ENCODE data around the gene EFCC1. TPM values are rescaled to one million over a fixed set of nuclear protein-coding genes. Genes with fewer than 3 reads are reported as not detected.

Gene EFCC1
- total RNA-seq, 1 experiment from 2014 or later: 0.39 TPM

GRCh38 chr3:128992926-128993460 is 8.1 kb upstream of the EFCC1 start:
- POLR2A ChIA-PET: interaction anchor here (1.1 kb wide), 1 partner anchor 128 kb away, joined by 3 read pairs; no protein-coding TSS in a partner anchor
- no peak for DNase-seq
- Mint-ChIP-seq H3K4me3 (ENCODE audit: unreplicated experiment) (peak overlapping the region; percentile 70), H3K36me3 (ENCODE audit: insufficient read depth, unreplicated experiment) (no peaks in the 10 kb centered on the region), H3K4me1 (ENCODE audit: low read depth, unreplicated experiment) (peaks cover 6% of the 10 kb centered on the region), H3K27ac (ENCODE audit: unreplicated experiment) (peak overlapping the region; percentile 50), H3K9me3 (ENCODE audit: unreplicated experiment) (no peaks in the 10 kb centered on the region), H3K27me3 (ENCODE audit: insufficient read depth, unreplicated experiment) (no peaks in the 10 kb centered on the region)
- BruUV-seq (replicated peaks): no TSS peak
- Histone ChIP-seq H3K4me1 (peaks cover 5% of the 10 kb centered on the region; the same call in 1 of the 2 replicates), H3K4me3 (ENCODE audit: low read depth, low read length) (no peak overlapping the region), H3K9me3 (no peaks in the 10 kb centered on the region), H3K36me3 (ENCODE audit: control insufficient read depth, insufficient read depth, low read length) (no peaks in the 10 kb centered on the region), H3K27me3 (replicated peaks; ENCODE audit: control insufficient read depth, insufficient read depth, low read length) (no peaks in the 10 kb centered on the region)
- CTCF ChIA-PET: interaction anchor here (1.6 kb wide), 1 partner anchor 23 kb away, joined by 13 read pairs; no protein-coding TSS in a partner anchor
- intact Hi-C loops (cut with micrococcal nuclease; ENCODE audit: unreplicated experiment): no loop called here
- TF ChIP-seq, protein P1, sequence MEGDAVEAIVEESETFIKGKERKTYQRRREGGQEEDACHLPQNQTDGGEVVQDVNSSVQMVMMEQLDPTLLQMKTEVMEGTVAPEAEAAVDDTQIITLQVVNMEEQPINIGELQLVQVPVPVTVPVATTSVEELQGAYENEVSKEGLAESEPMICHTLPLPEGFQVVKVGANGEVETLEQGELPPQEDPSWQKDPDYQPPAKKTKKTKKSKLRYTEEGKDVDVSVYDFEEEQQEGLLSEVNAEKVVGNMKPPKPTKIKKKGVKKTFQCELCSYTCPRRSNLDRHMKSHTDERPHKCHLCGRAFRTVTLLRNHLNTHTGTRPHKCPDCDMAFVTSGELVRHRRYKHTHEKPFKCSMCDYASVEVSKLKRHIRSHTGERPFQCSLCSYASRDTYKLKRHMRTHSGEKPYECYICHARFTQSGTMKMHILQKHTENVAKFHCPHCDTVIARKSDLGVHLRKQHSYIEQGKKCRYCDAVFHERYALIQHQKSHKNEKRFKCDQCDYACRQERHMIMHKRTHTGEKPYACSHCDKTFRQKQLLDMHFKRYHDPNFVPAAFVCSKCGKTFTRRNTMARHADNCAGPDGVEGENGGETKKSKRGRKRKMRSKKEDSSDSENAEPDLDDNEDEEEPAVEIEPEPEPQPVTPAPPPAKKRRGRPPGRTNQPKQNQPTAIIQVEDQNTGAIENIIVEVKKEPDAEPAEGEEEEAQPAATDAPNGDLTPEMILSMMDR (IDR thresholded peaks at IDR 0.05; ENCODE audit: insufficient read depth in 1 of 2, low read depth in 1 of 2, low read length in 1 of 2, severe bottlenecking in 1 of 2, unreplicated experiment in 1 of 2): no peak

DNA sequence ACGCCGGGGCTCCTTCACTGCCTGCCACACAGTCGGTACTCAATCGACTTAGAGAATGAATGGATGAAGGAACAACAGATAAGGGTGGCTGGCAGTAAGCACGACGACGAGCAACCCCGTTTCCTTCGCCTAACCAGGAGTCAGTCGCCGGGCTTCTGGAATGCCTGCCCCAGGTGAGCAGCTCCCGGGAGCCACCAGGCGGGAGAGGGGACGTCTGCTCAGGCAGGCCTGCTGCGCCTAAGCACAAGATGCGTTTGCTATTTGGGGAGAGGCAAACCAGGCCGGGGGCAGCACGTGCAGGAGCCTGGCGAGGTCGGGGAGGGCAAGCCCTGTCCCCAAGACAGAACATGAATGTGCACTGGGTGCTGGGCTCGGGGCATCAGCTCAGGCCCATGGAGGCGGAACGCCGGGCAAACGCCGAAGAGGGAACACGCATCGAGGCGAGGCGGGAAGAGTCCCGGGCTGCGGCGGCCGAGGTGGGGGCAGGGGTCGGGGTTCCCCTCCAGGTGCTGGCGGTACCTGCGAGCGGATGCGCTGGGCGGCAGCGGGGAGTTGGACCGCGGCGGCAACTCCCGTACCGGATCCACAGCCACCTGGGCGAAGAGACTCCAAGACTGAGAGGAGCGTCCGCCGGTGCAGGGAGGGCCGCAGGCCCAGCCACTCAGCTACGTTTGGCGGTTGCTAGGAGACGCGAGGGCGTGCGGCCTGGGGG is 7.5 kb upstream of the EFCC1 start, which contains the start of gene CFAP92:
Gene CFAP92, minus strand, starts transcription at position 616 of the 712 bp plus-strand sequence. CDS start 772 bp downstream, outside the sequence.
- H3K4me1 ChIP-seq: peaks cover 5% of the 10 kb centered on the region; the same call in 1 of the 2 replicates
- CTCF ChIA-PET: interaction anchor here (1.5 to 1.6 kb wide), 2 partner anchors 11 to 24 kb away, joined by 7 to 13 read pairs; no protein-coding TSS in a partner anchor
- peak within 1 kb of the TSS; percentile 50 for H3K27ac Mint-ChIP-seq (ENCODE audit: unreplicated experiment)
- DNase-seq: peak; percentile 82 to 89
- no peaks in the 10 kb centered on the region for H3K27me3 Mint-ChIP-seq (ENCODE audit: insufficient read depth, unreplicated experiment)
- no peaks in the 10 kb centered on the region for H3K9me3 Mint-ChIP-seq (ENCODE audit: unreplicated experiment)
- no peaks in the 10 kb centered on the region for H3K36me3 ChIP-seq (ENCODE audit: control insufficient read depth, insufficient read depth, low read length)
- intact Hi-C loops (cut with micrococcal nuclease; ENCODE audit: unreplicated experiment): no loop called here
- no peaks in the 10 kb centered on the region for H3K27me3 ChIP-seq (replicated peaks; ENCODE audit: control insufficient read depth, insufficient read depth, low read length)
- POLR2A ChIA-PET: interaction anchor here (0.5 to 1.1 kb wide), 7 partner anchors 10 to 285 kb away, joined by 3 to 7 read pairs (median 3); partner anchors contain the start of genes HMCES and RAB43
- H3K36me3 Mint-ChIP-seq (ENCODE audit: insufficient read depth, unreplicated experiment): no peaks in the 10 kb centered on the region
- peaks cover 6% of the 10 kb centered on the region for H3K4me1 Mint-ChIP-seq (ENCODE audit: low read depth, unreplicated experiment)
- no peaks in the 10 kb centered on the region for H3K9me3 ChIP-seq
- BruUV-seq (replicated peaks): no TSS peak
- peak within 1 kb of the TSS; percentile 70 for H3K4me3 Mint-ChIP-seq (ENCODE audit: unreplicated experiment)
- TF ChIP-seq, protein P1 (IDR thresholded peaks at IDR 0.05; ENCODE audit: insufficient read depth in 1 of 2, low read depth in 1 of 2, low read length in 1 of 2, severe bottlenecking in 1 of 2, unreplicated experiment in 1 of 2): no peak
- H3K4me3 ChIP-seq (ENCODE audit: low read depth, low read length): peak within 1 kb of the TSS; percentile 35

GRCh38 chr3:128994173-128994512 is 7.0 kb upstream of the EFCC1 start:
- Histone ChIP-seq H3K36me3 (ENCODE audit: control insufficient read depth, insufficient read depth, low read length) (no peaks in the 10 kb centered on the region), H3K4me3 (ENCODE audit: low read depth, low read length) (peak overlapping the region; percentile 35; the same call in 1 of the 2 replicates), H3K27me3 (replicated peaks; ENCODE audit: control insufficient read depth, insufficient read depth, low read length) (no peaks in the 10 kb centered on the region), H3K4me1 (peaks cover 5% of the 10 kb centered on the region; the same call in 1 of the 2 replicates), H3K9me3 (no peaks in the 10 kb centered on the region)
- Mint-ChIP-seq H3K9me3 (ENCODE audit: unreplicated experiment) (no peaks in the 10 kb centered on the region), H3K4me1 (ENCODE audit: low read depth, unreplicated experiment) (peaks cover 12% of the 10 kb centered on the region), H3K27ac (ENCODE audit: unreplicated experiment) (peak overlapping the region; percentile 18), H3K4me3 (ENCODE audit: unreplicated experiment) (peak overlapping the region; percentile 70), H3K27me3 (ENCODE audit: insufficient read depth, unreplicated experiment) (no peaks in the 10 kb centered on the region), H3K36me3 (ENCODE audit: insufficient read depth, unreplicated experiment) (no peaks in the 10 kb centered on the region)
- BruUV-seq (replicated peaks): no TSS peak
- DNase-seq: no peak
- CTCF ChIA-PET: interaction anchor here (1.5 to 1.6 kb wide), 2 partner anchors 10 to 24 kb away, joined by 7 to 13 read pairs; no protein-coding TSS in a partner anchor
- TF ChIP-seq, protein P1 (IDR thresholded peaks at IDR 0.05; ENCODE audit: insufficient read depth in 1 of 2, low read depth in 1 of 2, low read length in 1 of 2, severe bottlenecking in 1 of 2, unreplicated experiment in 1 of 2): no peak
- POLR2A ChIA-PET: interaction anchor here (0.5 to 1.1 kb wide), 7 partner anchors 10 to 285 kb away, joined by 3 to 7 read pairs (median 3); partner anchors contain the start of genes HMCES and RAB43
- intact Hi-C loops (cut with micrococcal nuclease; ENCODE audit: unreplicated experiment): no loop called here
